ENCODE results near the gene TOX2.

- TF ChIP-seq CTCF (IDR thresholded peaks at IDR 0.05) (no peak), EP300 (IDR thresholded peaks at IDR 0.05) (no peak), POLR2A (IDR thresholded peaks at IDR 0.05) (no peak)
Observed at GRCh38 chr20:43947316-43947710, 32.7 kb downstream of the TOX2 start.

All from ovary (tissue), 3 donors.